ENCODE data around the gene TMEM128. TPM values are rescaled to one million over a fixed set of nuclear protein-coding genes. Genes with fewer than 3 reads are reported as not detected.
A peak's percentile ranks its signal among the peaks of the same experiment; 100 is the strongest.

TMEM128 gene
- total and polyA plus RNA-seq, 2 of the 13 experiments (the other 11 are each of a cell fraction or from before 2014, with no cell fraction given): 19.4 to 27.9 TPM

- TF ChIP-seq, protein P1, sequence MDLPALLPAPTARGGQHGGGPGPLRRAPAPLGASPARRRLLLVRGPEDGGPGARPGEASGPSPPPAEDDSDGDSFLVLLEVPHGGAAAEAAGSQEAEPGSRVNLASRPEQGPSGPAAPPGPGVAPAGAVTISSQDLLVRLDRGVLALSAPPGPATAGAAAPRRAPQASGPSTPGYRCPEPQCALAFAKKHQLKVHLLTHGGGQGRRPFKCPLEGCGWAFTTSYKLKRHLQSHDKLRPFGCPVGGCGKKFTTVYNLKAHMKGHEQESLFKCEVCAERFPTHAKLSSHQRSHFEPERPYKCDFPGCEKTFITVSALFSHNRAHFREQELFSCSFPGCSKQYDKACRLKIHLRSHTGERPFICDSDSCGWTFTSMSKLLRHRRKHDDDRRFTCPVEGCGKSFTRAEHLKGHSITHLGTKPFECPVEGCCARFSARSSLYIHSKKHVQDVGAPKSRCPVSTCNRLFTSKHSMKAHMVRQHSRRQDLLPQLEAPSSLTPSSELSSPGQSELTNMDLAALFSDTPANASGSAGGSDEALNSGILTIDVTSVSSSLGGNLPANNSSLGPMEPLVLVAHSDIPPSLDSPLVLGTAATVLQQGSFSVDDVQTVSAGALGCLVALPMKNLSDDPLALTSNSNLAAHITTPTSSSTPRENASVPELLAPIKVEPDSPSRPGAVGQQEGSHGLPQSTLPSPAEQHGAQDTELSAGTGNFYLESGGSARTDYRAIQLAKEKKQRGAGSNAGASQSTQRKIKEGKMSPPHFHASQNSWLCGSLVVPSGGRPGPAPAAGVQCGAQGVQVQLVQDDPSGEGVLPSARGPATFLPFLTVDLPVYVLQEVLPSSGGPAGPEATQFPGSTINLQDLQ (CRISPR knock-in tag; IDR thresholded peaks at IDR 0.05): no peak
- TF ChIP-seq ZNF619 (CRISPR knock-in tag; IDR thresholded peaks at IDR 0.05) (no peak), ZNF564 (CRISPR knock-in tag; IDR thresholded peaks at IDR 0.05) (no peak), ZNF576 (CRISPR knock-in tag; IDR thresholded peaks at IDR 0.05) (no peak), ZBTB25 (CRISPR knock-in tag; IDR thresholded peaks at IDR 0.05) (0 out of 2 replicates have a peak, but pooled peaks have one; percentile 62), DZIP1 (CRISPR knock-in tag; IDR thresholded peaks at IDR 0.05) (no peak), ZNF143 (CRISPR knock-in tag; IDR thresholded peaks at IDR 0.05) (no peak), BORCS8-MEF2B (CRISPR knock-in tag; IDR thresholded peaks at IDR 0.05) (no peak), BRCA1 (CRISPR knock-in tag; IDR thresholded peaks at IDR 0.05) (no peak), ZNF264 (CRISPR knock-in tag; IDR thresholded peaks at IDR 0.05) (peak; percentile 80), SNAPC4 (CRISPR knock-in tag; IDR thresholded peaks at IDR 0.05) (no peak), SOX6 (IDR thresholded peaks at IDR 0.05) (no peak), SOX6 (CRISPR knock-in tag; IDR thresholded peaks at IDR 0.05) (peak; percentile 99), NCOA1 (CRISPR knock-in tag; IDR thresholded peaks at IDR 0.05) (no peak), DR1 (CRISPR knock-in tag; IDR thresholded peaks at IDR 0.05) (no peak), ZNF724P (CRISPR knock-in tag; IDR thresholded peaks at IDR 0.05; ENCODE audit: borderline replicate concordance) (no peak), CBFB (CRISPR knock-in tag; IDR thresholded peaks at IDR 0.05) (no peak), ZEB1 (IDR thresholded peaks at IDR 0.05; ENCODE audit: insufficient replicate concordance, low read depth) (no peak), RFX5 (IDR thresholded peaks at IDR 0.05; ENCODE audit: low read depth, low read length) (peak; percentile 33; the same call in 1 of the 2 replicates), ZKSCAN5 (CRISPR knock-in tag; IDR thresholded peaks at IDR 0.05) (no peak)
Measured at GRCh38 chr4:4259484-4260100, 11.6 kb upstream of the TMEM128 start (continued).

Measured in HepG2 (cell line).